SK-N-SH (cell line): ENCODE results near the gene GNAI3. TPM values are rescaled to one million over a fixed set of nuclear protein-coding genes. Genes with fewer than 3 reads are reported as not detected.

Experiments
- CTCF ChIA-PET: fragments of 300-600, 350-600 bp; formaldehyde crosslinking; extraction: SDS; loops from one replicate; lab custom pipeline; 2021; lab: Yijun Ruan, JAX
- POLR2A ChIA-PET: fragments of 350-600 bp; sonication (Branson Sonifier 250); formaldehyde crosslinking; extraction: SDS; loops from one replicate; lab custom pipeline; 2020; ENCODE audit warnings: antibody characterized with exemption, inconsistent platforms; lab: Yijun Ruan, JAX
- DNase-seq: peaks from one replicate; pipeline ENCODE4 v3.0.0; 2012
- H2AFZ ChIP-seq: fragments of 200-600 bp; sonication (generic); 2 replicates; pipeline ENCODE4 v1.8.1; 2016; ENCODE audit warnings: antibody characterized with exemption, mild to moderate bottlenecking, low read depth
- H3F3A ChIP-seq: fragments of 200-600 bp; sonication (generic); replicated peaks from 2 replicates; pipeline ENCODE3; 2016; ENCODE audit warnings: antibody characterized with exemption, mild to moderate bottlenecking; ENCODE audit not compliant: insufficient read depth
- H3K27ac ChIP-seq, 2 experiments: fragments of 200-500 bp in 1 of 2; fragments of 200-600 bp in 1 of 2; sonication (Bioruptor generic) in 1 of 2; sonication (generic), shearing (Covaris generic) in 1 of 2; 2 replicates each; pipeline versions ENCODE4 v1.5.1 to v1.6.1; 2014 to 2016; ENCODE audit warnings: low read depth in 2 of 2, inconsistent platforms in 1 of 2, low read length in 1 of 2, mild to moderate bottlenecking in 1 of 2, mixed read lengths in 1 of 2
- H3K27me3 ChIP-seq: fragments of 200-600 bp; sonication (generic), shearing (Covaris generic); 2 replicates; pipeline ENCODE4 v1.6.1; 2016; ENCODE audit warnings: mixed run types; ENCODE audit not compliant: insufficient read depth
- H3K36me3 ChIP-seq, 2 experiments: fragments of 200-500 bp in 1 of 2; fragments of 200-600 bp in 1 of 2; sonication (Bioruptor generic) in 1 of 2; sonication (generic) in 1 of 2; replicated peaks in 1 of 2; 2 replicates each; pipeline versions ENCODE3 to v1.5.1; 2014 to 2016; ENCODE audit warnings: low read length in 1 of 2, mild to moderate bottlenecking in 1 of 2; ENCODE audit not compliant: insufficient read depth in 2 of 2, control insufficient read depth in 1 of 2
- H3K4me1 ChIP-seq, 2 experiments: fragments of 200-500 bp in 1 of 2; fragments of 200-600 bp in 1 of 2; sonication (Bioruptor generic) in 1 of 2; sonication (generic), shearing (Covaris generic) in 1 of 2; 2 replicates each; pipeline versions ENCODE4 v1.5.1 to v1.6.1; 2014 to 2016; ENCODE audit warnings: low read depth in 1 of 2, low read length in 1 of 2, mixed run types in 1 of 2; ENCODE audit not compliant: insufficient read depth in 2 of 2, control insufficient read depth in 1 of 2
- H3K4me2 ChIP-seq: fragments of 200-600 bp; sonication (generic), shearing (Covaris generic); 2 replicates; pipeline ENCODE4 v1.6.1; 2017; ENCODE audit warnings: mixed run types
- H3K4me3 ChIP-seq, 2 experiments: fragments of 200-500 bp in 1 of 2; fragments of 200-600 bp in 1 of 2; sonication (Bioruptor generic) in 1 of 2; sonication (generic), shearing (Covaris generic) in 1 of 2; 2 replicates each; pipeline versions ENCODE4 v1.5.1 to v1.8.1; 2014 to 2016; ENCODE audit warnings: low read depth in 2 of 2, inconsistent platforms in 1 of 2, low read length in 1 of 2, mild to moderate bottlenecking in 1 of 2, mixed read lengths in 1 of 2, moderate library complexity in 1 of 2
- H3K79me2 ChIP-seq: fragments of 200-600 bp; sonication (generic); 2 replicates; pipeline ENCODE4 v1.8.1; 2017; ENCODE audit warnings: mild to moderate bottlenecking; ENCODE audit not compliant: insufficient read depth
- H3K9ac ChIP-seq: fragments of 200-600 bp; sonication (generic); 2 replicates; pipeline ENCODE4 v1.6.1; 2017; ENCODE audit warnings: mixed run types
- H3K9me2 ChIP-seq: fragments of 200-600 bp; sonication (generic); 2 replicates; pipeline ENCODE4 v1.6.1; 2017; ENCODE audit warnings: mixed run types
- H3K9me3 ChIP-seq: fragments of 200-600 bp; sonication (generic); 2 replicates; pipeline ENCODE4 v1.6.1; 2017; ENCODE audit warnings: mixed run types, mild to moderate bottlenecking, moderate library complexity
- H4K20me1 ChIP-seq: fragments of 200-600 bp; sonication (generic); 2 replicates; pipeline ENCODE4 v1.6.1; 2017; ENCODE audit warnings: mild to moderate bottlenecking, mixed run types; ENCODE audit not compliant: insufficient read depth
- CHD2 ChIP-seq: fragments of 150-350 bp; IDR thresholded peaks from 2 replicates; pipeline ENCODE4 v1.6.1; 2018; ENCODE audit warnings: low read length; ENCODE audit not compliant: partially characterized antibody
- ELF1 ChIP-seq: IDR thresholded peaks from 2 replicates; pipeline ENCODE4 v1.4.0; 2012
- EP300 ChIP-seq, 2 experiments: IDR thresholded peaks; 2 replicates each; pipeline versions ENCODE4 v1.4.0 to v1.6.1; 2012; ENCODE audit warnings: borderline replicate concordance in 1 of 2, low read depth in 1 of 2, low read length in 1 of 2
- FOXM1 ChIP-seq: IDR thresholded peaks from 2 replicates; pipeline ENCODE4 v1.4.0; 2012; ENCODE audit warnings: low read depth, mild to moderate bottlenecking
- GABPA ChIP-seq: IDR thresholded peaks from 2 replicates; pipeline ENCODE4 v1.4.0; 2012; ENCODE audit warnings: low read depth, mild to moderate bottlenecking
- JUND ChIP-seq: IDR thresholded peaks from 2 replicates; pipeline ENCODE4 v1.4.0; 2012
- MAX ChIP-seq: IDR thresholded peaks from 2 replicates; pipeline ENCODE4 v1.4.0; 2012; ENCODE audit warnings: low read depth
- MEF2A ChIP-seq: IDR thresholded peaks from 2 replicates; pipeline ENCODE4 v1.4.0; 2012; ENCODE audit warnings: low read depth, borderline replicate concordance
- MXI1 ChIP-seq: IDR thresholded peaks from 2 replicates; pipeline ENCODE4 v1.6.1; 2012; ENCODE audit warnings: mild to moderate bottlenecking, low read depth, low read length, improper control_type of control experiment
- PBX3 ChIP-seq: IDR thresholded peaks from 2 replicates; pipeline ENCODE4; 2012
- POLR2AphosphoS5 ChIP-seq: IDR thresholded peaks from 2 replicates; pipeline ENCODE4 v1.6.1; 2012; ENCODE audit warnings: low read depth, low read length
- RAD21 ChIP-seq: IDR thresholded peaks from 2 replicates; pipeline ENCODE4 v1.6.1; 2012; ENCODE audit warnings: mild to moderate bottlenecking, low read length
- SIN3A ChIP-seq: IDR thresholded peaks from 2 replicates; pipeline ENCODE4 v1.6.1; 2012; ENCODE audit warnings: low read depth, mild to moderate bottlenecking, low read length, moderate library complexity, borderline replicate concordance
- SMC3 ChIP-seq: IDR thresholded peaks from 2 replicates; pipeline ENCODE4 v1.6.1; 2012; ENCODE audit warnings: low read depth, low read length, improper control_type of control experiment
- TAF1 ChIP-seq: IDR thresholded peaks from 2 replicates; pipeline ENCODE4 v1.6.1; 2012; ENCODE audit warnings: low read depth, mild to moderate bottlenecking, low read length, moderate library complexity, borderline replicate concordance
- USF1 ChIP-seq: IDR thresholded peaks from 2 replicates; pipeline ENCODE4 v1.4.0; 2012; ENCODE audit warnings: low read depth, borderline replicate concordance
- YY1 ChIP-seq: IDR thresholded peaks from 2 replicates; pipeline ENCODE4 v1.4.0; 2012; ENCODE audit warnings: low read depth, mild to moderate bottlenecking
- ZBTB33 ChIP-seq: IDR thresholded peaks from 2 replicates; pipeline ENCODE4 v1.4.0; 2012; ENCODE audit warnings: low read depth, borderline replicate concordance
- WGBS: methylation state at CpG from one replicate; pipeline ENCODE4 v1.1.6; 2017; ENCODE audit warnings: low lambda C conversion rate; 5-methylcytosine and 5-hydroxymethylcytosine counted together
- polyA plus RNA-seq, 3 experiments: library from polyadenylated mRNA; depleted of rRNA; stranded (reverse); fragments of >200 nt; gene quantifications; 2 replicates each; pipeline ENCODE4 v1.2.3, GENCODE V29; 2012

Gene GNAI3
- polyA plus RNA-seq, 1 of the 3 experiments (the other 2 are of a cell fraction) = 4.0 TPM

- Histone ChIP-seq H3K27ac (no peak overlapping the region), H3K9ac (no peak overlapping the region), H3K4me1 (peaks cover 0 to 48% of the 10 kb centered on the region in 2 experiments; a peak in 2 of 4 replicates), H3K4me3 (no peak overlapping the region), H3K9me2 (no peaks in the 10 kb centered on the region), H4K20me1 (no peaks in the 10 kb centered on the region), H3K27me3 (no peaks in the 10 kb centered on the region), H3F3A (peaks cover 4% of the 10 kb centered on the region)
- TF ChIP-seq SMC3 = no peak
- no peak for TF ChIP-seq FOXM1
- TF ChIP-seq JUND = no peak
- no peak for TF ChIP-seq EP300 (IDR thresholded peaks at IDR 0.05; ENCODE audit: borderline replicate concordance in 1 of 2, low read depth in 1 of 2, low read length in 1 of 2)
- no peak for TF ChIP-seq PBX3
- no peak for TF ChIP-seq POLR2AphosphoS5
- no peak for TF ChIP-seq SIN3A
- TF ChIP-seq YY1 = no peak
- no peak for TF ChIP-seq MEF2A
- no peak for TF ChIP-seq MXI1
- TF ChIP-seq GABPA = no peak
- TF ChIP-seq ZBTB33 = no peak
- TF ChIP-seq USF1 = no peak; the same call in 1 of the 2 replicates
- no peak for TF ChIP-seq TAF1
- no peak for TF ChIP-seq ELF1
- TF ChIP-seq CHD2 = no peak
- no peak for TF ChIP-seq RAD21
- no peak for TF ChIP-seq MAX
- TF ChIP-seq, all 33 proteins: peak for 0
- Histone ChIP-seq H3K9me3 (no peaks in the 10 kb centered on the region), H2AFZ (no peak overlapping the region), H3K36me3 (no peaks in the 10 kb centered on the region), H3K79me2 (no peaks in the 10 kb centered on the region), H3K4me2 (no peak overlapping the region)
- CTCF ChIA-PET = interaction anchor here (1.0 to 11.4 kb wide), 6 partner anchors 15 to 342 kb away, joined by 3 to 297 read pairs (median 4); partner anchors contain the start of genes AHCYL1, GNAI3 and GPR61
- no peak for DNase-seq
- POLR2A ChIA-PET = no interaction called here
- 50% methylated on average over 3 of the region's 3 CpGs for WGBS
Measured at GRCh38 chr1:109642626-109643025, 94.2 kb downstream of the GNAI3 start.
